HG03159 (cell line): ENCODE data around the gene SH2B2.

Experiments used
- ATAC-seq: cut with Tn5 transposase; IDR thresholded peaks from one replicate; pipeline ENCODE4 v1.9.1; 2021; ENCODE audit warnings: mild to moderate bottlenecking, moderate library complexity; ENCODE audit not compliant: unreplicated experiment

The SH2B2 gene

GRCh38 chr7:102286237-102287110, at the start of gene SH2B2:
Gene SH2B2 (plus strand): TSS chr7:102286868. CDS start chr7:102300551, 13,683 bp downstream.
- peak; percentile 21 for ATAC-seq

GRCh38 chr7:102239206-102239820, 47.4 kb upstream of the SH2B2 start:
- ATAC-seq, result no peak

- ATAC-seq, result no peak
Observed at GRCh38 chr7:102241431-102241830, 45.2 kb upstream of the SH2B2 start.

- no peak for ATAC-seq
Observed at GRCh38 chr7:102244601-102245000, 42.1 kb upstream of the SH2B2 start.

GRCh38 chr7:102248081-102248455, 38.6 kb upstream of the SH2B2 start:
- no peak for ATAC-seq

GRCh38 chr7:102248456-102249395, 37.9 kb upstream of the SH2B2 start:
- ATAC-seq, result no peak

- no peak for ATAC-seq
Observed at GRCh38 chr7:102251531-102252365, 34.9 kb upstream of the SH2B2 start.

- no peak for ATAC-seq
Observed at GRCh38 chr7:102252366-102252982, 34.2 kb upstream of the SH2B2 start.

GRCh38 chr7:102253066-102253972, 33.3 kb upstream of the SH2B2 start:
- ATAC-seq, result no peak

- no peak for ATAC-seq
Observed at GRCh38 chr7:102253973-102254370, 32.7 kb upstream of the SH2B2 start.

GRCh38 chr7:102254521-102254920, 32.1 kb upstream of the SH2B2 start:
- ATAC-seq, result no peak

GRCh38 chr7:102255501-102255900, 31.2 kb upstream of the SH2B2 start:
- no peak for ATAC-seq

- ATAC-seq, result no peak
Observed at GRCh38 chr7:102255916-102256315, 30.8 kb upstream of the SH2B2 start.

- no peak for ATAC-seq
Observed at GRCh38 chr7:102258073-102258748, 28.5 kb upstream of the SH2B2 start.

GRCh38 chr7:102258749-102259107, 27.9 kb upstream of the SH2B2 start:
- ATAC-seq, result no peak

- ATAC-seq, result no peak
Observed at GRCh38 chr7:102260856-102261255, 25.8 kb upstream of the SH2B2 start.

- no peak for ATAC-seq
Observed at GRCh38 chr7:102261451-102261850, 25.2 kb upstream of the SH2B2 start.

GRCh38 chr7:102262546-102262945, 24.1 kb upstream of the SH2B2 start:
- ATAC-seq, result no peak
